PFSK-1 (cell line): Measurements from ENCODE around the gene SCARB1.

Experiments
- POLR2AphosphoS5 ChIP-seq: IDR thresholded peaks from 2 replicates; pipeline ENCODE4 v1.6.1; 2012; ENCODE audit warnings: low read depth, mild to moderate bottlenecking, control low read depth, low read length, moderate library complexity
- REST ChIP-seq, 2 experiments: IDR thresholded peaks; 2 replicates each; pipeline versions ENCODE4 v1.6.1 to v1.8.0; 2011 to 2012; ENCODE audit warnings: low read depth in 2 of 2, low read length in 2 of 2, control low read depth in 1 of 2, inconsistent platforms in 1 of 2, mild to moderate bottlenecking in 1 of 2, moderate library complexity in 1 of 2; ENCODE audit not compliant: insufficient read depth in 1 of 2
- SIN3A ChIP-seq: IDR thresholded peaks from 2 replicates; pipeline ENCODE4 v1.6.1; 2012; ENCODE audit warnings: mild to moderate bottlenecking, low read length, moderate library complexity, borderline replicate concordance; ENCODE audit not compliant: insufficient read depth
- TAF1 ChIP-seq: IDR thresholded peaks from 2 replicates; pipeline ENCODE4 v1.6.1; 2012; ENCODE audit warnings: low read length, control low read depth, borderline replicate concordance; ENCODE audit not compliant: insufficient read depth

- TF ChIP-seq POLR2AphosphoS5 (no peak), SIN3A (no peak), TAF1 (no peak), REST (IDR thresholded peaks at IDR 0.05; ENCODE audit: insufficient read depth in 1 of 2, low read depth in 2 of 2, low read length in 2 of 2) (no peak)
Measured at GRCh38 chr12:124849382-124849781, 14.3 kb downstream of the SCARB1 start.
